ENCODE results near the gene BSDC1. TPM values are rescaled to one million over a fixed set of nuclear protein-coding genes. Genes with fewer than 3 reads are reported as not detected.
"Not testable (repeated sequence)": the region's sequence is repeated elsewhere in the genome, so short reads cannot be mapped to it uniquely, and the experiment has no call there.

BSDC1 gene
- total RNA-seq (2014; rRNA removed; shearing (Covaris generic)) = 21.6 and 24.2 TPM in 2 replicates
- 48.3 and 52.8 TPM in 2 replicates for polyA plus RNA-seq (2014; cell fraction: nucleus; rRNA removed)

GRCh38 chr1:32394141-32394889, at the start of gene BSDC1:
BSDC1 (minus strand) TSS chr1:32394441; CDS start chr1:32394414, 27 bp downstream.
- peak; percentile 96 for DNase-seq (ENCODE audit: extremely low read depth, low read depth)

GRCh38 chr1:32441467-32441866, 47.2 kb upstream of the BSDC1 start:
- not testable (repeated sequence) for DNase-seq (ENCODE audit: extremely low read depth, low read depth)

- not testable (repeated sequence) for DNase-seq (ENCODE audit: extremely low read depth, low read depth)
These were observed 44.5 kb upstream of the BSDC1 start for GRCh38 chr1:32438777-32439176.

GRCh38 chr1:32438136-32438535, 43.9 kb upstream of the BSDC1 start:
- no peak for DNase-seq (ENCODE audit: extremely low read depth, low read depth)

- DNase-seq (ENCODE audit: extremely low read depth, low read depth) = no peak
These were observed 37.6 kb upstream of the BSDC1 start for GRCh38 chr1:32431736-32432400.

GRCh38 chr1:32427264-32427963, 33.2 kb upstream of the BSDC1 start:
- no peak for DNase-seq (ENCODE audit: extremely low read depth, low read depth)

- DNase-seq (ENCODE audit: extremely low read depth, low read depth) = no peak
These were observed 32.4 kb upstream of the BSDC1 start for GRCh38 chr1:32426489-32427255.

GRCh38 chr1:32421775-32422174, 27.5 kb upstream of the BSDC1 start:
- DNase-seq (ENCODE audit: extremely low read depth, low read depth) = no peak

GRCh38 chr1:32414186-32414886, 20.1 kb upstream of the BSDC1 start:
- no peak for DNase-seq (ENCODE audit: extremely low read depth, low read depth)

- DNase-seq (ENCODE audit: extremely low read depth, low read depth) = peak; percentile 29
These were observed 19.4 kb upstream of the BSDC1 start for GRCh38 chr1:32413507-32414185.

- no peak for DNase-seq (ENCODE audit: extremely low read depth, low read depth)
These were observed 17.0 kb upstream of the BSDC1 start for GRCh38 chr1:32411261-32411660.

- DNase-seq (ENCODE audit: extremely low read depth, low read depth) = no peak
These were observed 12.4 kb upstream of the BSDC1 start for GRCh38 chr1:32406629-32407111.

GRCh38 chr1:32405672-32406467, 11.6 kb upstream of the BSDC1 start:
- no peak for DNase-seq (ENCODE audit: extremely low read depth, low read depth)

- no peak for DNase-seq (ENCODE audit: extremely low read depth, low read depth)
These were observed 10.7 kb upstream of the BSDC1 start for GRCh38 chr1:32404946-32405345.

- peak; percentile 70 for DNase-seq (ENCODE audit: extremely low read depth, low read depth)
These were observed 6.8 kb upstream of the BSDC1 start for GRCh38 chr1:32400876-32401631.

- DNase-seq (ENCODE audit: extremely low read depth, low read depth) = no peak
These were observed 5.6 kb upstream of the BSDC1 start for GRCh38 chr1:32399843-32400242.

GRCh38 chr1:32398401-32398800, 4.2 kb upstream of the BSDC1 start:
- no peak for DNase-seq (ENCODE audit: extremely low read depth, low read depth)

GRCh38 chr1:32396524-32396923, 2.3 kb upstream of the BSDC1 start:
- not testable (repeated sequence) for DNase-seq (ENCODE audit: extremely low read depth, low read depth)
